Stimulated activated CD4-positive, alpha-beta T cell treated with anti-CD3 and anti-CD28 coated beads, Interleukin-1b, Interleukin-23, amount 100 ng/mL, for 4 hours (primary cell): ENCODE results near the gene TMEM179.

Experiments used
- DNase-seq, 2 donors: peaks; one replicate each; pipeline ENCODE4 v3.0.0-alpha.2; 2020; ENCODE audit warnings: low read depth in 2 of 2

TMEM179 gene

DNA sequence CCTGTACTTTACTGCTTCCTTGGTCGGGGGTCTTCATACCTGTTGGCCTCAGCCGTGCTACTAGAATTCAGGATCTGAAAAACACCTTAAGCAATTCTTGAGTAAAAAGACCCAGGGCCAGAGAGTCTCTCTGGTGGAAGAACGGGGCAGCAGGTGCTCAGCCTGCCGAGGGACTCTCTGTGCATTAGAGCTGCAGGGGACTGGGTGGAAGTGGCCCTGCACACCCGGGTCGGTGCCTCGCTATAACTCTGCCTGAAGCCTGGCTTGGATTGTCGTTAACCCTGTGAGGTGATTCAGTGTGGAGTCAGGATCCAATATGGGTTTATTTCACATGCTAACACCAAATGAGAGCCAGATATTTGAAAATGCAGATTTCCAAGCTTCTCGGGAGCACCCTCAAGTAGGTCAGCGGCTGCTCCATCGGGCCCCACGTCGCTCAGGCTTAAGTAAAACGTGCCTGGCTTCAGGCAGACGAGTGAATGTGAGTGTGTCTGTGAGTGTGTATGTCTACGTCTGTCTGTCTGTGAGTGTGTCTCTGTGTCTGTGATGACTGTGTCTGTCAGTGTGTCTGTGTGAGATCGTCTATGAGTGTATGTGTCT, 60.1 kb downstream of the TMEM179 start:
- no peak for DNase-seq

DNA sequence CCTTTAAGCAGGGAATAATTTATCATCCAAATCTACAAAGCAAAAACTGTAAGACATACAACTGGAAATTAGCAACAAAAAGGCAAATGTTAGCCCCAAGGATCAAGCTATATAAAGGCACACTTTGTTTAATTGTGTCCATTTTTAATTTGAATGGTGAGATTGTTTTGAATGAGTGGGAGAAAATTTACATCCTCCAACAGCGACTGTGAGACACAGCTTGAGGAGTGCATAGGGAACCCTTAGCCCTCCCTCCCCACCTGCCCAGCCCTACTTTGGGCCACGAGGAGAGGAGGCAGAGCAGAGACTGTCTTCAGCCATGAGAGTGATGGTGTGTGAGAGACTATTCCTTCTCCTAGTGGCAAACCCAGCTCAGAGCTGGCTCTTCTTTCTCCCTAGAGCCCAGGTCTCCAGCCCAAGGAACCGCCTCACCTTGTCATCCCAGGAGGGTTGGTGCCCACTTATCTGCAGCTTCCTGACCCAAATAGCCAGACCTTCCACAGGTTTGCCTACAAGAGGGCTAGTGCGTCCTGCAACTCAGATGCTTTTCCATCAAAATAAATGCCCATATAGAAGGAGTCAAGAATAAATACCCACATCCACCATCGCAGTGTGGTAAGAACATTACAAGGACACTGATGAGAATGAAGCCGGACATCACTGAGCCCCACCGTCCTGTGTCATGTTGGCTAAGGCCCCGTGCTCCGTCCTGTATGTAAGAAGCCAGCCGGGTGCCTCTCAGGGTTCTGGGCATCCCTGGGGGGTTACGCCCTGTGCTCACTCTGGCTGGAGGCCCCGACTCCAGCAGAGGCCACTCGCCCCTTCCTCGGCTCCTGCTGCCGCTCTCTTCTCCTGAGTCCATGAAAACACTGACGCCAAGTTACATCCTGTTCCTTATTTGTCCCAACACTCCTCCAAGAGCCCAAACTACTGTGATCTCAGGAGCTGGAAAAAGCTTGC, 61.4 kb downstream of the TMEM179 start:
- no peak for DNase-seq

DNA sequence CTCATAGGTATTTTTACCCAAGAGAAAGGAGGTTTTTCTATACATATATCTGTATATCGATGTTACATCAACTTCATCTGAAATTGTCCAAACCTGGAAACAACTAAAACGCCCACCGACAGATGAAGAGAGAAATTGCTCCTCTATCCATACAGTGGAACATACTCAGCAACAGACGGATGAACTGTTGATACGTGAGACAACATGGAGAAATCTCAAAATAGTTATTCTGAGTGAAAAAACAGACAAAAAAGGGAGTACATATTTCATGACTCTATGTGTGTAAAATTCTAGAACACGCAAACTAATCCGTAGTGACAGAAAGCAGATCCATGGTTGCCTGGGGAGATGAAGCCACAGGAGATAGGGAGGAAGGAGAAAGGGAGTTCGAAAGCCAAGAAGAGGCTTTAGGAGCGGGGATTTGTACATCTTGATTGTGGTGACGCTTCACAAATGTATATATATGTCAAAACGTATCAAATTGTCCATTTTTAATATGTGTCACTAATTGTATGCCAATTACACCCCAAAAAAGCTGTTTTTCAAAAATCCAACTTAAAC, 62.6 kb downstream of the TMEM179 start:
- no peak for DNase-seq
